CD4-positive, CD25-positive, alpha-beta regulatory T cell (primary cell): ENCODE results near the gene RPL14. TPM values are rescaled to one million over a fixed set of nuclear protein-coding genes. Genes with fewer than 3 reads are reported as not detected.

Experiments used
- polyA plus RNA-seq, 4 donors: library from polyadenylated mRNA; unstranded; fragments of 300-500 nt; fragmentation: Illumina TruSeq; gene quantifications; one replicate each; pipeline ENCODE4 v1.2.3, GENCODE V29; 2021
- total RNA-seq: library from RNA; stranded (reverse); gene quantifications from one replicate; pipeline ENCODE4 v1.2.3, GENCODE V29; 2022

RPL14 gene
- total and polyA plus RNA-seq, 5 donors from 2014 or later = 926 to 2,234 (median 1,551) TPM

Other genes with a start within 250 kb of the RPL14 start
- gene EIF1B, start 147.6 kb upstream of the RPL14 start, total RNA-seq = 76.4 TPM
- gene EIF1B, start 147.6 kb upstream of the RPL14 start, polyA plus RNA-seq = 10 to 100 TPM; 42.3 to 73.6 (median 60.4) TPM
- not detected for gene ENTPD3, start 70.2 kb upstream of the RPL14 start, total RNA-seq
- gene ENTPD3, start 70.2 kb upstream of the RPL14 start, polyA plus RNA-seq = not detected
- 5.3 TPM for gene ZNF619, start 19.8 kb downstream of the RPL14 start, total RNA-seq
- 1 to 10 TPM; 2.1 to 4.0 (median 3.2) TPM for gene ZNF619, start 19.8 kb downstream of the RPL14 start, polyA plus RNA-seq
- 2.4 TPM for gene ZNF620, start 48.7 kb downstream of the RPL14 start, total RNA-seq
- gene ZNF620, start 48.7 kb downstream of the RPL14 start, polyA plus RNA-seq = 1 to 10 TPM; 2.6 to 4.5 (median 3.4) TPM
- gene ZNF621, start 67.6 kb downstream of the RPL14 start, total RNA-seq = 19.2 TPM
- 1 to 10 TPM; 2.0 to 3.9 (median 3.6) TPM for gene ZNF621, start 67.6 kb downstream of the RPL14 start, polyA plus RNA-seq